ENCODE results near the gene GRPR.

- TF ChIP-seq ZNF10 (CRISPR knock-in tag; IDR thresholded peaks at IDR 0.05; ENCODE audit: borderline replicate concordance, low read depth) (no peak), MXI1 (IDR thresholded peaks at IDR 0.05; ENCODE audit: borderline replicate concordance, low read depth, low read length) (no peak), MAX (IDR thresholded peaks at IDR 0.05) (no peak), NFATC3 (CRISPR knock-in tag; IDR thresholded peaks at IDR 0.05) (no peak)
Observed at GRCh38 chrX:16145656-16146055, 22.3 kb downstream of the GRPR start.

All from HepG2 (cell line).